Muscle of back (tissue), 11 donors: ENCODE measurements around the gene SYMPK. TPM values are rescaled to one million over a fixed set of nuclear protein-coding genes. Genes with fewer than 3 reads are reported as not detected.
"Not testable (repeated sequence)": the region's sequence is repeated elsewhere in the genome, so short reads cannot be mapped to it uniquely, and the experiment has no call there.

ENCODE experiments used
- DNase-seq, 3 donors: peaks; one replicate each; pipeline versions ENCODE4 v3.0.0 to v3.0.0-alpha.2; 2013
- polyA plus RNA-seq, 10 donors: library from polyadenylated mRNA; unstranded; fragments of 120-200 nt; gene quantifications; one replicate each; pipeline ENCODE4 v1.2.1, GENCODE V29; 2013; ENCODE audit not compliant: insufficient read length in 10 of 10

The SYMPK gene
- polyA plus RNA-seq, 10 donors = 34.2 to 42.1 (median 35.2) TPM

DNA sequence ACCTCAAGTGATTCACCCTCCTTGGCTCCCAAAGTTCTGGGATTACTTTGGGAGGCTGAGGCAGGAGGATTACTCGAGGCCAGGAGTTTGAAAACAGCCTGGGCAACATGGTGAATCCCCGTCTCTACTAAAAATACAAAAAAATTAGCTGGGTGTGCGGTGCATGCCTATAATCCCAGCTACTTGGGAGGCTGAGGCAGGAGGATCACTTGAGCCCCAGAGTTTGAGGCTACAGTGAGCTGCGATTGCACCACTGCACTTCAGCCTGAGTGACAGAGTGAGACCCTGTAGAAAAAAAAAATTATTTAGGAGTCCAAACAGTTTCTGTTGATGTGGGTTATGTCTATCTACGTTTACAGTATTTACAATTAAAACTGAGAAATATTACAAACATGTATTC lies 7.9 kb upstream of the SYMPK start:
- no peak for DNase-seq

DNA sequence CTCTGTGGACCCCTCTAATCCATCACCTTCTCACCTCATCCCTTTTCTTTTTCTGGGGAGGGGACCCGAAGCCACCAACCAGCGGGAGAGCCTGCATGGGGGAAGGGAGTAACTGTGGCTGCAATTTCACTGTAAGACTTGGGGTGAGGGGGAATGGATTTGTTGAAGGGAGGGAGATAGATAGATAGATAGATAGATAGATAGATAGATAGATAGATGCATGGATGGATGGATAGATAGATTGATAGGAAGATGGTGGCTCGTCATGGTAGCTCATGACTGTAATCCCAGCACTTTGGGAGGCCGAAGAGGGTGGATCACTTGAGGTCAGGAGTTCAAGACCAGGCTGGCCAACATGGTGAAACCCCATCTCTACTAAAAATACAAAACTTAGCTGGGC lies 4.3 kb upstream of the SYMPK start:
- not testable (repeated sequence) for DNase-seq

DNA sequence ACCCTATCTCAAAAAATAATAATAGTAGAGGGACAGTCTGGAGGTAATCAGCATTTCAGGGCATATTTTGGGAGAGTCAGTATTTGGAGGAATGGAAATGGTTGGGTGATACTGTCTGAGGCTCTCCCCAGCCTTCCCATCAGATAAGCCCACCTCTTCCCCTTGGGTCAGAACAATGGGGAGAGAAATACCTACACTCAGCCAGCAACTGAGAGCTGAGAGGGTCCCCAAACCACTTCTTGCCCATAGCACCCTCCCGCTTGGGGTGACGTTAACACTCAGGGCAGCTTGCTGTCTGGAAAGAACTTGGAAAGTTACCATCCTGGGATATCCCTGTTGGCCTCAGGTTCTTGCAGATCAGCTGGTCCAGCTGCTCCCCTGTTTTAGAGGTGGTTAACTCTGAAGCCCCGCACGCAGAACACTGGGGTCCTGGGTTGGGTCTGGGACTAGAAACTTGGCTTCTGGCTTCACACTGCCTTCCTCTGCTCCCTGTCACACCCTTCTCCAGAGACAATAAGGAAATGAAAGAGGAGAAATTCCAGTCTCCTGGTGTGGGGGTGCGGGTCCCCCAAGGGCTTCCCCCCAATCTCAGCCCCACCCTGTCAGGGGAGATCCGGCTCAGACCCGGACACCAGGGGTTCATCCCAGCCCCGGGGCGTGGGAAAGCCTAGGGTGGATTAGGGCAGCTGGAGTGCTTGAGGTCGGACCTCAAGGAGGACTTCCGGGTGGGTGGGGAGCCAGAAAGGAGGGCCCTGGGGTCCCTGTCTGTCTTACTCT lies 3.6 kb upstream of the SYMPK start:
- DNase-seq = no peak

DNA sequence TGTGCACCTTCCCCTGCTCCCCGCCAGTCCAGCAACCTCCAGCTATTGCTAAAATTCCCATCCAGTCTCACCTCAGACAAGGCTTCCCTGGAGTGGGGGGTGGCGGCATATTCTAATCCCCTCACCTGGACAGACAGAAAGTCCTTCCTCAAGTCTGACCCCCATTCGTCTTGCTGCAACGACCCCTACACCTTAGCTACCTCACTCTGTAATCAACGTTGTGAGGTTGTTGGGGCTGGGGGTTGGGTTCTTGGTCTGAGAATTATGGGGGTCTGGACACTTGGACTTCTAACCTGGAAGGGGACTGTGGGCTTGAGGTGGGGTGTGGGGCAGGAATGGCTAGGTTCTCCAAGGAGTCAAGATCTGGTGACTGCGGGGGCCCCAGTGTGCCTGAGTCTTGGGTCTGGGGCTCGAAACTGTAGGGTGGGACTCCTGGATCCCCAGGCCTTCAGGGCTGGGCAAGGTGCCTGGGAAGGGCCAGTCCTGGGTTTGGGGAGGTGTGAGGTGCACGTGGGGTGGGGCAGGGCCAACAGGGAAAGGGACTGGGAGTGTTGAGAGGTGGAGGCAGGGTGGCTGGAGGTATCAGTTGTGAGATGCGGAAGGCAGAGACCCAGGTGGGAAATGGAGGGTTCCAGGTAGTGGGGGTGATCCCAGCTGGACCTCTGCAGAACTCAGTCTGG lies 2.5 kb upstream of the SYMPK start:
- DNase-seq = no peak

DNA sequence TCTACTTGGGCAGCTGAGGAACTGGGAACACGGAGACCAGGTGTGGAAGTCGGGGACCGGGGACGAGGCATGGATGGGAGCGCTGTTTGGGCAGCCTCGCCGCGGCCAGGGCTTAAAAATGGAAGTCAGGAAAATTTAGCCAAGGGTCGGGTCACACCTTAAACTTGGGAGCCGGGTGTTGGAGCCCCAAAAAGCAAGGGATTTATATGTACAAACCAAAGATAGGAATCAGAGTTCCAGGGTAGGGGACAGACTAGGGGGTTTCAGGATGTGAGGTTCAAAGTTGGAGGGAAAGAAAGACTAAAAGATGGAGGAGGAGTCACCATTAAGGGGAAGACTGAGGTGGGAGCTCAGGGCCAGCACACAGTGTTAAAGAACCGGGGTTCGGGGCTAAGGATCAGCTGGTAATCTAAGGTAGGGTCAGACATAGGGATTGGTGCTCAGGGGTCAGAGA lies 1.7 kb upstream of the SYMPK start:
- DNase-seq = no peak

DNA sequence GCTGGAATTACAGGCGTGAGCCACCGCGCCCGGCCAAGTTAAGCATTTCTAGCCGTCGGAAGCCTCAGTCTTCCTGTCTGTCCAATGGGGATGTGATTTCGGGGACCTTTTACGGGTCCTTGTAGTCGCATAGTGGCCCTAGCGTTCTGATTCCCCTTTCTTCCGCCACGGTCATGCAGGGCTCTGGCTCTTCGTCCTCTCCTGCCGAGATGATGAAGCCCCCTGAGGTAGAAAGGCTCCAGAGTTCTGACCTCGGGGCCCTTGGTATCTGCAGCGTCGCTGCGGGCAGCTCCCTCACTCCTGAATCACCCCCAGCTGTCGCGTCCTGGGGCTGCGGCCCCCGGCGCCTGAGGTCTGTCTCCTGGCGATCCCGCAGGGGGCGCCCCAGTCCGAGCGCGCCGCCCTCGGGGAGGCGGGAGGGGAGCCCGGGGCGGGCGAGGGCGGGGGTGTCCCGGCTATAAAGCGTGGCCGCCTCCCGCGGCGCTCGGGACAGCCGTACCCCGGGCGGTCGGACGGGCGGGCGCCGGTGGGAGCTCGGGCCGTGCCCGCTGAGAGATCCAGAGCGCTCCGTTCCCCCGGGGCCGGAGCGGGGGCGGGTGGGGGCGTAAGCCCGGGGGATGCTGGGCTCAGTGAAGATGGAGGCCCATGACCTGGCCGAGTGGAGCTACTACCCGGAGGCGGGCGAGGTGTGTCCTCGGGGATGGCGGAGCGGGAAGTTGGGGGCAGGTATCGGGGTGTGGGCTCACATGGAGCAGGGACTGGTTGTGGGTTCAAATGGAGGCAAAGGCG lies 1.1 kb upstream of the SYMPK start, which contains the start of gene FOXA3:
Gene FOXA3, plus strand, starts transcription at position 487 of the 789 bp plus-strand sequence. Its CDS starts 131 bp downstream, at position 618.
- DNase-seq = no peak

DNA sequence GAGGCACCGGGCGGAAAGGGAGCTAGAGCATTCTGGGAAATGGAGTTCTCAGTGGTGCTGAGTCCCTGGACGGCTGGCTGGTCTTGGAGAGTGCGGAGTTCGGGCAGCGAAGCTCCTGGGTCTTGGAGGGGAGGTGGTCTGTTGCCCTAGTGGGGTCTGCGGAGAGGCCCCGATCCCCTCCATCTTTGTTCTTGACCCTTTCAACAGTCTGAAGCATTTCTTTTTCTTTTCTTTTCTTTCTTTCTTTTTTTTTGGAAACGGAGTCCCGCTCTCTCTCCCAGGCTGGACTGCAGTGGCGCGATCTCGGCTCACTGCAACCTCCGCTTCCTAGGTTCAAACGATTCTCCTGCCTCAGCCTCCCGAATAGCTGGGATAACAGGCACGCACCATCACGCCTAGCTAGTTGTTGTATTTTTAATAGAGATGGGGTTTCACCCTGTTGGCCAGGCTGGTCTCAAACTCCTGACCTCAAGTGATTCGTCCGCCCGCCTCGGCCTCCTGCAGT lies 440 bp upstream of the SYMPK start:
- DNase-seq = no peak

DNA sequence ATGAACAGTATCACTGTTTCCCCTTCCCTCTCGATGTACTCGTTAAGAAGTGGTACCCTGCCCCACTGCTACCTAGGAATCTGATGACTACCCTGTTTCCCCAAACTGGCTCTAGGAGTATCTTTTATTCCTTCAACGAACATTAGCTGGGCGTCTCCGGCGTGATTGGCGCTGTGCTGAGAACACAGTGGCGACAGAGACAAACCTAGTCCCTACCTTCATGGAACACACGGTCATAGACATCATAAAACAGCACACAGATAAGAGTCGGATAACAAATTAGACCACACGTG lies 730 bp downstream of the SYMPK start:
- DNase-seq = no peak

DNA sequence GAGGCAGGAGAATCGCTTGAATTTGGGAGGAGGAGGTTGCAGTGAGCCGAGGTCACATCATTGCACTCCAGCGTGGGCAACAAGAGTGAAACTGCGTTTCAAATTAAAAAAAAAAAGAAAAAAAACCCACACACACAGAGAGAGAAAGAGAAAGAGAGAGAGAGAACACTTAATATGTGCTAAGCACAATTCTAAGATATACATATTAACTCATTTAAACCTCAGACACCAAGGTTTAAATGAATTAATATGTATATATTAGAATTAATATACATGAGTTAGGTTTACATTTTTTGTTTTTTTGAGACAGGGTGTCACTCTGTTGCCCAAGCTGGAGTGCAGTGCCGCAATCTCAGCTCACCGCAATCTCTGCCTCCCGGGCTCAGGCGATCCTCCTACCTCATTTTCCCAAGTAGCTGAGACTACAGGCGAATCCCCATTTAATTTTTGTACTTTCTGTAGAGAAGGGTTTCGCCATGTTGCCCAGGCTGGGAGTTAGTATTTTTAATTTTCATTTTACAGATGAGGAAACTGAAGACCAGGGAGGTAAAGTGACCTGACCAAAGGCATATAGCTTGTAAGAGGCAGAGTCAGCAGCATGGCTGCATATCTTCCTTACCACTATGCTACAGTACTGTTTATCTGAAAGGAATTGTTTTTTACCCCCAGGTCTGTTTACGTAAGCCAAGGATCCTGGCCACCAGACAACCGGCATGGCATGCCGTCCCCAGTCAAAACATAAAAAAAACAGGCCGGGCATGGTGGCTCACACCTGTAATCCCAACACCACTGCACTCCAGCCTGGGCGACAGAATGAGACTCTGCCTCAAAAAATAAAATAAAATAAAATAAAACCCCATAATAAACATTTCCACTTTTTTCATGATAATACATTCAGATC lies 2.3 kb downstream of the SYMPK start:
- no peak for DNase-seq

DNA sequence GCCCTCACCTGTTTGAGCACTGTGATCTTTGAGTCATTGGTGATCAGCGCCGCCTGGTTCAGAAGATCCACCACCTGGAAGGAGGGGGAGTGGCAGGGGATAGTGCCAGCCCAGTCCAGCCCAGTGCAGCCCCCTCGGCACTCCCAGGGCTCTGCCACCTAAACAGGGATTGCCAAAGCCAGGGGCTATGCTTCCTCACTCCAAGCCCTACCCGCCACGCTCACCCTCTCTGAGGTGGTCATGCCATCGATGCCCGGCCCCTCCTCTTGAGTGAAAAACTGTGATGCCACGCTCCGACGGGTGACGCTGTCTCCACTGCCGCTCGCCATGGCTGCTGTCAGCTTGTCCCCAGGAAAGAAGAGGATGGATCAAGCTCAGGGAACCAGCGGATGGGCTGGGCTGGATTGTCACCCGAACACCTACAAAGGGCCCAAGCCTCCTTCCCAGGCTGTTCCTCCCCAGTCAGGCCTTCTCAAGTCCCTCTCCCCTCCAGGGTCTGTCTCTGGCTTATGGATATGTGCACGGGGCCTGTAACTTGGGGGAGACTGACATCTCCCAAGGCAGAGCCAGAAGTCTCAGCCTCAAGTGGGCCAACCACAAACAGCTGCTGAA lies 8.7 kb downstream of the SYMPK start:
- DNase-seq = no peak

DNA sequence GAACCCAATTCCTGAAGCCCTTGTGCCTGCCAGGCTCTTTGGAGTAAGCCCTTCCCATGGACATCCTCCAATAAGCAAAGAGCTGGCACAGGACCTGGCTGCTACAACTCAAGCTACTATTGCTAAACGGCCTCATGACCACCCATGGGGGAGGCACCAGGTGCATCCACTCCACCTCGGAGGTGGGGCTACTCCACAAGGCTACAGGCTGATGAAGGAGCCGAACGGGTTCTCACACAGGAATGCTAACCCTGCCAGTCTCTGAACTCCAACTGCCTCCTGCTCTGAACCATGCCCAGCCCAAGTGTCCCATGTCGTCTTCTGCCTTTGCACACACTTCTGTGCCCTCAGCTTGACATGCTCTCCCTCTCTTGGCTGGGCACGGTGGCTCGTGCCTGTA lies 10.0 kb downstream of the SYMPK start:
- DNase-seq = no peak

DNA sequence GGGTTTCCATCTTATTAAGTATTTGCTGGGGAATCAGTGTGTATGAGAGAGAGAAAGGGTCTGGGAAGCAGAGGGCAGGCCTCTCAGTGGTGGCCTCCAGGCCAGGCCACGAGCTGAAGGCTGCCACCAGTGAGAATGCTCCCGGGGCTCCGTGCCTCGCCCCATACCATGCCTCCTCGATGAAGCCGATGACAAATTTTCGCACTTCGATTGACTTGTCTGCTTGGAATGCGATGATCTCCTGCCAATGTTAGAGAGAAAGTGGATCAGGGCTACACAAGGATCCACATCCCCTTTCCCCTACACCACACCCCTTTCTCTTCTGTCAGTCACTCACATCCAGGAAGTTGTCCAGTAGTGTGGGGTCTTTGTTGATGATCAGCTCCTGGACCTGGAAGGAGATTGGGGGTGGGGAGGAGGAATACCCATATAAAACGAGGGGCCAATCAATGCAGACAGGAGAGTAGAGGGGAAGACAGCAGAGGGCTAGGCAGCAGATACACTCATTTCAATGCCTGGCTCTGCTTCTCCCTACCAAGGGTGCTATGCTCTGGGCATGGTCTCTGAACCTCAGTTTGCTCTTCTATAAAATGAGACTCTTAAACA lies 10.7 kb downstream of the SYMPK start:
- no peak for DNase-seq

DNA sequence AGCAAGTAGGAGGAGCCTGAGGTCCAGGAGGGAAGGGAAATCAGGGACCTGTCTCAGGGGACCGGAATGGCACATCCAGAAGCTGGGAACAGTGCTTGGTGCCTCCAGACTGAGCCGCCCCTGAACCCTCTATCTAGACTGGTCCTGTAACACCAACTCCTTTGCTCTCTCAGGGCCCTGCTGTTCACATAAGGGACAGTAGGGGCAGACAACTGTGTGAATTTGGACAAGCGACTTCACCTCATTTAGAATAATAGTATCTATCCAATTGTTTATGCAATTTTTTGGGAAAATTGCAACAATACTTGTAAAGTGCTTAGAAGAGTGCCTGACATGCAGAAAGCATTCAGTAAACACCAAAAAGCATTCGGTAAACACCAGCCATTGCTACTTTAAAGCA lies 14.0 kb downstream of the SYMPK start:
- DNase-seq = no peak

DNA sequence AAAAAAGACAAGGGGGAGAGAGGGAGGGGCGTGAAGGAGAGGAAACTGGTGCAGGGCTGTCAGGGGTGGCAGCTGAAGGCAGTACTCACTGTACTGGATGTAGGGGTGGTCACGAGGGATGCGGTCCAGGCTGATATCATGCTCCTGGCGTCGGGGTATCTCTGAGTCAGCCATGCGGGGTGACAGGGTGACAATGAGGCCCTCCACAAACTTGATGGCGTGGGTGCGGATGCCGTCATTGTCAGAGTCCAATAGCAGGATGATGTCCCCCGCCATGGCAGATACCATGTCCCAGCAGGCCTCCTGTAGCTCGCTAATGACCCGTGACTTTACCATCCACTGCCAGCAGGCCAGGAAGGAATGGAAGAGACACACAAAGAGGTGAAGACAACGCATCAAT lies 15.3 kb downstream of the SYMPK start:
- DNase-seq = no peak

DNA sequence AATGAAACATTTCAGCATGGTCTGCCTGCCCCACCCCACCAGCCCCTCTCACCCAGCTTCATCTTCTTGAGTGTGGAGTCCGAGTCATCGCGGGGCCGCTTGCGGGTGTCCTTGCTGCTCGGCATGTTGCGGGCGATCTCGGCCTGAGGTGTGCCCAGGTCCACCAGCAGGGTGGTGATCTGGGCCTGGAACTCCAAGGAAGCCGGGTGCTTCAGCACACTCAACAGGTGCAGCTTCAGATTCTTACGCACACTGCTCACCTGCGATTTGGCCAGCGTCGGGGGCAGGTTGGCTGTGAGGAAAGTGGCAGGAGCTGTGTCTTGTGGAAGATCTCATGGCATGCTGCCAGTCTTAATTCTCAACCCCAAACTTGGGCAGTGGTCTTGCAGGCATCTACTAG lies 20.7 kb downstream of the SYMPK start:
- DNase-seq = no peak

DNA sequence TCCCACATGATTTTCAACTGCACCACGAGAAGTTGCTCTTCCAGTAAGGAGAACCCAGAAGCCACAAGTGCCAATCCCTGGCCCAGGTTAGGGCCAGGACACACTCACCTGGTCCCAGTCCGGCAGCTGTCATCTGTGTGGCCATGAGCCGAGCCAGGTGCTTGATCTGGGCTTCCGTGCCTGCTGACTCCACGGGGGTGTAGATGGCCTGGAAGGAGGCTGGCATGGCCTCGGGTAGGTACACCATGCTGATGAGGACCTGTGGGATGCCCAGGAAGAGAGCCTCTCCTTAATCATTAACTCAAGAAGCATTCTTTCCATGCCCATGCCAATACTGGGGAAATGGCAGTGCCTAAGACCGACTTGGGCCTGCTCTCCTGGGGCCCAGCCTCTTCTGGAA lies 28.0 kb downstream of the SYMPK start:
- DNase-seq = no peak

DNA sequence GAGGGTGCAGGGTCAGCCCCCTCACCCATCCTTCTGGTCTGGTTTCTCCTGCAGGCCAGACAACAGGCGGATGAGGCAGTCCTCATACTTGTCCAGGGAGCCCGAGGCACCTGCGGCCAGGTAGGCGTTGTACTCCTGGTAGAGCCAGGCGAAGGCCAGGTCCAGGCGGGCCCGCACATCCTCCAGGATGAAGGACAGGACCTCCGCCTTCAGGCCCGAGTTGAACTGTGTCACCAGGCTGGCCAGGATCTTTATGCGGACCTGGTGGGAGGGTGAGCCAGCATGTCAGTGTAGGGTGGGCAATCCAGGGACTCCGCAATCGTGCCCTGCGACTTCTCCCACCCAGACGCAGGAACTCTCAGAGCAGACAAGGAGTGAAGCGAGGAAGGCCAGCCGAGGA lies 34.0 kb downstream of the SYMPK start:
- DNase-seq = no peak

DNA sequence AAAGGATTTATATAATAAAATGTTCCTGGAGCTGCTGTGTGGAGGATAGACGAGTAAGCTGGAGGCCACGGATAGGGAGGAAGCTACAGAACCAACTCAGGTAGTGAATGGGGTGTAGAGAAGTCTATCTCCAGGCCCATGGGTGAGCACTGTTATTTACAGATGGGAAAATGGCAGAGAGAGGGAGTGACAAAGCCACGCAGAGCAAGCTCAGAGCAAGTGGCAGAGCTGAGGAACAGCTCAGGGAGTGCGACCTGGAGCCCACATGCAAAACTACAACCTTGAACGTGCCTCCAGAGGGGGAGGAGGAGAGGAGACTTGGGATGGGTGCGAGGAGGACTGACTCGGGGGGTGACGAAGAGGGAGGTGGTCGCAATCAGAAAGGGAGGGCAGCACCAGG lies 34.4 kb downstream of the SYMPK start:
- DNase-seq = no peak

DNA sequence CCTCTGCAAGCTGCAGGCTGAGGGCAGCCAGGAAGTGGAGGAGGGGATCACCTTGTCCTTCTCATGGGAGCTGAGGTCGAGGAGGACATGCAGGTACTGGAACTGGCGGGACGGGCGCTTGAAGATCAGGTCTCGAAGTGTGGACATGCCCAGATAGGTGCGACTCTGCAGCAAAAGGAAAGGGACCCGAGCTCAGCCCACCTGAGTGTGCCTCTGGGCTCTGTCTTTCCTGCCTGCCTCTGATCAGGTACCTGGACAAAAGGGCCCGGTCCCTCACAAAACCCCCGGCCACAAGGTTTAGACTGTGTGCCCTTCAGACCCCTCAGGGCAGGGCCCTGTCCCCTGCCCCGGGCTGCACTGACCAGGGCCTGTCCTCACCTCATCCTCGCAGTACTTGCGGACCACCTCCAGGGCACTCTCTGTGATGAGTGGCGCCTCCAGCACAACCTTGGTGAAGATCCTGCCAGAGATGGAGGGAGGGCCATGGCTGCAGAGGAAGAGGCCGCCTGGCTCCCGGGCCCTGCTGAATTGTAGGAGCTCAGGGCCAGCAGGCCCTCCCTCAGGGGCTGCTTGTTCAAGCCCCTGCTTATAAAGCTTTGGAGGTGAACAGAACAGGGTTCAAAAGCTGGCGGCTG lies 35.4 kb downstream of the SYMPK start:
- no peak for DNase-seq

DNA sequence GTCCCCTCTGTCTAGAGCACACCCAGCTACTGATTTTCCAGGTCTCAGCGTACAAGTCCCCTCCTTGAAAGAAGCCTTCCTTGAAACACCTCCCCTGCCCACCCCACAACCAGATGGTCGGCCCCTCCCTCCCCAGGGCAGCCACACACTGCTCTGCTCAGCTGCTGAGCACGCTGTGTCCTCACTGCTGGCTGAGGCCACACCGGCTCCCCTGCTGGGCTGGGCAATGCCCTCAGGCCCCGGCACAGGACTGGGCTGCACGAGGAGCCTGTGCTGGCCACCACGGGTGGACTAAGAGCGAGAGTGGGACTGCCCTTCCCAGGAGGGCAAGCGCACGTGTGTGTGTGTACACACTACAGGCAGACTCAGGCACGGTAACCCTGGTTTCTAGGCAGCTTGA lies 36.0 kb downstream of the SYMPK start:
- no peak for DNase-seq
